ENCODE measurements around the gene TIPARP. TPM values are rescaled to one million over a fixed set of nuclear protein-coding genes. Genes with fewer than 3 reads are reported as not detected.

Gene TIPARP
- total and polyA plus RNA-seq, 2 experiments from 2014 or later, result 4.5 to 6.9 TPM

- no peak for TF ChIP-seq ZNF462 (CRISPR knock-in tag; IDR thresholded peaks at IDR 0.05)
- no peak for TF ChIP-seq EZH2 (IDR thresholded peaks at IDR 0.05; ENCODE audit: low read depth, unreplicated experiment)
- no peak for TF ChIP-seq ETS1 (IDR thresholded peaks at IDR 0.05)
- TF ChIP-seq JUNB (IDR thresholded peaks at IDR 0.05; ENCODE audit: unreplicated experiment), result no peak
These were observed 29.4 kb upstream of the TIPARP start (continued) for GRCh38 chr3:156644958-156645357.

GRCh38 chr3:156646958-156647357, 27.4 kb upstream of the TIPARP start:
- H3K27me3 Mint-ChIP-seq (ENCODE audit: insufficient read depth, low read depth, poor library complexity), result no peaks in the 10 kb centered on the region
- peaks cover 19% of the 10 kb centered on the region for H3K4me1 Mint-ChIP-seq
- no peaks in the 10 kb centered on the region for H3K9me3 Mint-ChIP-seq
- ATAC-seq (no peak), DNase-seq (ENCODE audit: low spot score) (no peak)
- H3K4me1 ChIP-seq (ENCODE audit: insufficient read depth), result peaks cover 20% of the 10 kb centered on the region
- H4K20me1 ChIP-seq (replicated peaks; ENCODE audit: insufficient read depth), result no peaks in the 10 kb centered on the region
- no peaks in the 10 kb centered on the region for H3F3A ChIP-seq (replicated peaks; ENCODE audit: low read depth)
- H3K4me2 ChIP-seq, result no peak overlapping the region
- H3K27ac ChIP-seq (ENCODE audit: low read depth), result no peak overlapping the region
- H3K36me3 Mint-ChIP-seq (ENCODE audit: low read depth), result no peaks in the 10 kb centered on the region
- no peaks in the 10 kb centered on the region for H3K36me3 ChIP-seq (ENCODE audit: insufficient read depth)
- H3K27ac Mint-ChIP-seq, result no peak overlapping the region
- no peak overlapping the region for H3K4me3 ChIP-seq
- no peak overlapping the region for H2AFZ ChIP-seq
- H3K79me2 ChIP-seq (replicated peaks; ENCODE audit: insufficient read depth), result no peaks in the 10 kb centered on the region
- H3K4me3 Mint-ChIP-seq, result no peak overlapping the region
- no peaks in the 10 kb centered on the region for H3K9me2 ChIP-seq (ENCODE audit: insufficient read depth)
- no peaks in the 10 kb centered on the region for H3K27me3 ChIP-seq (ENCODE audit: insufficient read depth)
- TF ChIP-seq ZNF114 (CRISPR knock-in tag; IDR thresholded peaks at IDR 0.05) (no peak), EZH2 (IDR thresholded peaks at IDR 0.05; ENCODE audit: low read depth, unreplicated experiment) (no peak), JUNB (IDR thresholded peaks at IDR 0.05; ENCODE audit: unreplicated experiment) (no peak), CTCF (conservative IDR thresholded peaks at IDR 0.05; ENCODE audit: low read depth in 2 of 2) (no peak), CREB1 (CRISPR knock-in tag; IDR thresholded peaks at IDR 0.05; ENCODE audit: low read depth) (no peak), NANOG (IDR thresholded peaks at IDR 0.05; ENCODE audit: borderline replicate concordance) (no peak), STAT1 (IDR thresholded peaks at IDR 0.05; ENCODE audit: unreplicated experiment) (no peak), POLR2AphosphoS5 (IDR thresholded peaks at IDR 0.05; ENCODE audit: low read depth) (no peak), REST (IDR thresholded peaks at IDR 0.05; ENCODE audit: unreplicated experiment) (no peak), ZNF331 (CRISPR knock-in tag; IDR thresholded peaks at IDR 0.05; ENCODE audit: low read depth) (no peak)

Data from GM23338 (cell line).